Measurements from ENCODE around the gene CTAGE9.
"Not testable (repeated sequence)": the region's sequence is repeated elsewhere in the genome, so short reads cannot be mapped to it uniquely, and the experiment has no call there.

Gene CTAGE9

DNA sequence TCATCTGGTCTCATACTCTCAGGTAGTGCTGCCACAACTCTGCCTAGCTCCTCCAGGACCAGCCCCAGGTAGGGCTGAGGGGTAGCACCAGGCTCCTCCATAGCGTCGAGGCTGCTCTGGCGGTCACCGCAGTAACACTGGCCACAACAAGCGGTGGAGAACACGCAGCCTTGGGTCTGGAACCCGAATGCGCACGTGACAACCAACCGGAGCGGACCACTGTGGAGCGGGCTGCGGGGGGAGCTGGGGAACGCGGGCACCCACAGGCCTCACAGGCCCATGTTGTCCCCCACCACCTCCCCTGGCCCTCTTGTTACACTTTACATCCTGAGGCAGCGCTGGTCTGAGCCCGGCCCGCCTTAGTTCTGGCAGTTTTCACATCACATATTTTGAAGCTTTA is at the start of gene CTAGE9:
Gene CTAGE9, minus strand, starts transcription at position 101 of the 400 bp plus-strand sequence. Its CDS starts 0 bp downstream, at position 101.
- DNase-seq (ENCODE audit: low read depth); H3K4me3 ChIP-seq (ENCODE audit: control insufficient read depth, low read depth, low read length): not testable (repeated sequence)

GRCh38 chr6:131758920-131759319 is 48.1 kb upstream of the CTAGE9 start:
- peak; percentile 40 for DNase-seq (ENCODE audit: low read depth)
- no peak for TF ChIP-seq CTCF (conservative IDR thresholded peaks at IDR 0.05; ENCODE audit: control insufficient read depth, insufficient read depth, low read depth, low read length)
- H3K4me3 ChIP-seq (ENCODE audit: control insufficient read depth, low read depth, low read length), result no peak overlapping the region

- peak; percentile 76 for DNase-seq (ENCODE audit: low read depth)
- TF ChIP-seq CTCF (conservative IDR thresholded peaks at IDR 0.05; ENCODE audit: control insufficient read depth, insufficient read depth, low read depth, low read length), result no peak
- H3K4me3 ChIP-seq (ENCODE audit: control insufficient read depth, low read depth, low read length), result no peak overlapping the region
Measured at GRCh38 chr6:131756039-131756438, 45.2 kb upstream of the CTAGE9 start.

DNA sequence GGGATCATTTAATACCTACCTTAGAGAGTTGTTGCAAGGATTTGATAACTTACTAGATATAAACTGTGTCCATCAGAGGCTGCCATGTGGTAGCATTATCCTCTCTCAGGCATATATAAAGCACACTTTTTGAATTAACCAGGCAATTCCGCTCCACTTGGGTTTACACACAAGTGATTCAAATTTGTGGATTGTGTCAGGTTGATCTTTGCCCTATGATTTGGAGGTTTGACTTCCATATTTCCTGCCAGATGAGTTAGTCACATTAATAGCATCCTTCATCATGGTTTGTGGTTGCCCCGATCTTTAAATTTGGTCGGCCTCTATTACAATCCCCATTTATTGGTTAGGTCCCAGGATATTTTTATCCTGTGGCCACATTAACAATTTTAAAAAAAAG is 44.8 kb upstream of the CTAGE9 start:
- TF ChIP-seq CTCF (conservative IDR thresholded peaks at IDR 0.05; ENCODE audit: control insufficient read depth, insufficient read depth, low read depth, low read length), result no peak
- peak; percentile 98 for DNase-seq (ENCODE audit: low read depth)
- no peak overlapping the region for H3K4me3 ChIP-seq (ENCODE audit: control insufficient read depth, low read depth, low read length)

GRCh38 chr6:131754715-131755567 is 44.1 kb upstream of the CTAGE9 start:
- DNase-seq (ENCODE audit: low read depth), result no peak
- no peak for TF ChIP-seq CTCF (conservative IDR thresholded peaks at IDR 0.05; ENCODE audit: control insufficient read depth, insufficient read depth, low read depth, low read length)
- H3K4me3 ChIP-seq (ENCODE audit: control insufficient read depth, low read depth, low read length), result no peak overlapping the region

DNA sequence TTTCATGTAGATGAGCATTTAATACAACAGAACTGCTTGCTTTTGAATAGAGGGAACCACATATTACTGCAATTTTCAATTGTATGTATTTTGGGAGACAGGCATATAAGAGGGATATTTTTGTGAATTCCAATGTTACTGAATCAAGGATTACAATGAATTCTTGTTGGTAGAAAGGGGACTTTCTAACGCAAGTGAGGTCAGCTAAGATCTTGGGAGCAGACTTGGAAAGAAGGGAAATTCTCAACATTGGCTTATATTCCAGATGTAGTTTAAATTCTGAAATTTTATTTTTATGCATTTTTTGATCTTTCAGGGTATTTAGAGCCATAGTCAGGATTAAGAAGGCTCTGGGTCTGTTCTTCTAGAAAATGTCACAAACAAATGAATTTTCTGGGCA is 43.3 kb upstream of the CTAGE9 start:
- H3K4me3 ChIP-seq (ENCODE audit: control insufficient read depth, low read depth, low read length), result no peak overlapping the region
- peak; percentile 55 for DNase-seq (ENCODE audit: low read depth)
- TF ChIP-seq CTCF (conservative IDR thresholded peaks at IDR 0.05; ENCODE audit: control insufficient read depth, insufficient read depth, low read depth, low read length), result no peak

GRCh38 chr6:131751012-131751715 is 40.3 kb upstream of the CTAGE9 start:
- DNase-seq (ENCODE audit: low read depth); H3K4me3 ChIP-seq (ENCODE audit: control insufficient read depth, low read depth, low read length): not testable (repeated sequence)

Data from fibroblast of mammary gland (primary cell).